ENCODE measurements around the gene CHST8.

GRCh38 chr19:33667141-33667650, 45.4 kb downstream of the CHST8 start:
- TF ChIP-seq EP300 (IDR thresholded peaks at IDR 0.05) (no peak), CTCF (IDR thresholded peaks at IDR 0.05) (no peak)
